GM12878 (cell line): ENCODE data around the gene KRTAP13-1. TPM values are rescaled to one million over a fixed set of nuclear protein-coding genes. Genes with fewer than 3 reads are reported as not detected.
A peak's percentile ranks its signal among the peaks of the same experiment; 100 is the strongest.

ENCODE experiments used
- ATAC-seq: fragments of 200-7000 bp; cut with Tn5 transposase; 3 replicates; pipeline ENCODE4 v1.9.1; 2020; ENCODE audit warnings: mild to moderate bottlenecking, moderate library complexity
- BruUV-seq: library from RNA; stranded (reverse); fragments of 400-500 nt; replicated peaks from 2 replicates; lab custom pipeline; 2021; lab: Mats Ljungman, UMichigan
- CTCF ChIA-PET: fragments of 300-600 bp; sonication (Branson Sonifier 250); formaldehyde crosslinking; extraction: SDS; loops from one replicate; lab custom pipeline; 2021; ENCODE audit warnings: inconsistent platforms; lab: Yijun Ruan, JAX
- POLR2A ChIA-PET: fragments of 350-600 bp; formaldehyde crosslinking; extraction: SDS; loops from one replicate; lab custom pipeline; 2021; ENCODE audit warnings: inconsistent platforms; lab: Charles Lee
- RAD21 ChIA-PET: fragments of 300-600 bp; sonication (Branson Sonifier 250); formaldehyde crosslinking; loops from one replicate; lab custom pipeline; 2023; ENCODE audit warnings: antibody characterized with exemption; ENCODE audit not compliant: unreplicated experiment; lab: Charles Lee
- SMC1A ChIA-PET: fragments of 300-600 bp; sonication (Branson Sonifier 250); formaldehyde crosslinking; loops from one replicate; lab custom pipeline; 2023; ENCODE audit not compliant: unreplicated experiment, uncharacterized antibody; lab: Charles Lee
- DNase-seq: peaks from one replicate; pipeline ENCODE4 v3.0.0-alpha.2; 2011; ENCODE audit warnings: low read depth, low spot score
- FAIRE-seq: peaks from 3 replicates; lab custom pipeline; 2011; peaks lifted over from hg19 to GRCh38; lab: Jason Lieb, UNC
- H2AFZ ChIP-seq: 2 replicates; pipeline ENCODE4 v1.6.0; 2011; ENCODE audit warnings: low read depth, low read length, control low read depth; ENCODE audit not compliant: control insufficient read depth
- H3K27ac ChIP-seq: 2 replicates; pipeline ENCODE4 v1.5.1; 2011; ENCODE audit warnings: control low read depth; ENCODE audit not compliant: control insufficient read depth, insufficient read depth
- H3K27me3 ChIP-seq, 2 experiments: replicated peaks in 1 of 2; 2 replicates each; pipeline versions ENCODE4 v1.6.0 to v1.6.1; 2011; ENCODE audit warnings: low read length in 1 of 2; ENCODE audit not compliant: control insufficient read depth in 2 of 2, insufficient read depth in 2 of 2
- H3K36me3 ChIP-seq, 2 experiments: 2 replicates each; pipeline ENCODE4 v1.5.1; 2011; ENCODE audit warnings: low read length in 1 of 2; ENCODE audit not compliant: control insufficient read depth in 2 of 2, insufficient read depth in 2 of 2
- H3K4me1 ChIP-seq: 2 replicates; pipeline ENCODE4 v1.6.1; 2011; ENCODE audit warnings: mild to moderate bottlenecking, low read length, moderate library complexity, mixed read lengths; ENCODE audit not compliant: control insufficient read depth, insufficient read depth
- H3K4me2 ChIP-seq: 2 replicates; pipeline ENCODE4 v1.6.0; 2011; ENCODE audit warnings: control low read depth; ENCODE audit not compliant: control insufficient read depth, insufficient read depth
- H3K4me3 ChIP-seq: fragments of 200-600 bp; sonication (generic); 2 replicates; pipeline ENCODE4 v1.5.1; 2016
- H3K79me2 ChIP-seq: 2 replicates; pipeline ENCODE4 v1.6.0; 2011; ENCODE audit warnings: low read length; ENCODE audit not compliant: control insufficient read depth, insufficient read depth
- H3K9ac ChIP-seq: 2 replicates; pipeline ENCODE4 v1.8.0; 2011; ENCODE audit warnings: low read length, control low read depth, mixed read lengths; ENCODE audit not compliant: control insufficient read depth, insufficient read depth
- H3K9me3 ChIP-seq: replicated peaks from 3 replicates; pipeline ENCODE4 v1.5.1; 2011; ENCODE audit warnings: mild to moderate bottlenecking, low read length; ENCODE audit not compliant: control insufficient read depth, insufficient read depth
- H4K20me1 ChIP-seq: 2 replicates; pipeline ENCODE4 v1.6.0; 2011; ENCODE audit not compliant: control insufficient read depth, insufficient read depth
- ASH2L ChIP-seq: fragments of 300-600, 200-600 bp; sonication (generic); IDR thresholded peaks from 2 replicates; pipeline ENCODE4 v1.6.1; 2017; ENCODE audit warnings: low read depth, mild to moderate bottlenecking, borderline replicate concordance
- ATF7 ChIP-seq: fragments of 450-650 bp; IDR thresholded peaks from 2 replicates; pipeline ENCODE4 v1.6.1; 2016; ENCODE audit warnings: low read depth, mild to moderate bottlenecking
- BMI1 ChIP-seq: fragments of 450-650 bp; IDR thresholded peaks from 2 replicates; pipeline ENCODE4 v1.6.1; 2016; ENCODE audit warnings: mild to moderate bottlenecking, moderate library complexity, borderline replicate concordance
- CBX3 ChIP-seq: fragments of 200-600 bp; sonication (generic); IDR thresholded peaks from 2 replicates; pipeline ENCODE4 v1.6.1; 2016; ENCODE audit warnings: low read depth, borderline replicate concordance
- FOS ChIP-seq: IDR thresholded peaks from 3 replicates; pipeline ENCODE4 v1.6.1; 2011; ENCODE audit warnings: borderline replicate concordance; ENCODE audit not compliant: insufficient read length; ENCODE audit errors: extremely low read depth
- FOXM1 ChIP-seq: IDR thresholded peaks from 2 replicates; pipeline ENCODE4 v1.6.1; 2012; ENCODE audit warnings: low read depth, mild to moderate bottlenecking, inconsistent platforms, low read length, moderate library complexity
- SMARCA5 ChIP-seq: fragments of 450-650 bp; IDR thresholded peaks from 2 replicates; pipeline ENCODE4 v1.6.1; 2017; ENCODE audit warnings: mild to moderate bottlenecking
- SP1 ChIP-seq: IDR thresholded peaks from one replicate; pipeline ENCODE4 v1.6.1; 2011; ENCODE audit warnings: low read depth, low read length
- SREBF2 ChIP-seq: IDR thresholded peaks from 2 replicates; pipeline ENCODE4 v1.6.1; 2012; ENCODE audit warnings: mild to moderate bottlenecking, low read length
- SUZ12 ChIP-seq: fragments of 200-600 bp; sonication (generic); IDR thresholded peaks from one replicate; pipeline ENCODE4 v1.6.1; 2018; ENCODE audit warnings: antibody characterized with exemption, mild to moderate bottlenecking; ENCODE audit not compliant: unreplicated experiment
- TCF7 ChIP-seq: IDR thresholded peaks from 2 replicates; pipeline ENCODE4 v1.6.1; 2014; ENCODE audit warnings: antibody characterized with exemption, borderline replicate concordance
- WGBS: methylation state at CpG from one replicate; pipeline ENCODE4 v1.1.6; 2016; ENCODE audit warnings: low lambda C conversion rate; ENCODE audit not compliant: insufficient replicate concordance, insufficient coverage; ENCODE audit errors: missing lambda C conversion rate; 5-methylcytosine and 5-hydroxymethylcytosine counted together
- in situ Hi-C: fragments of 300-500 bp; cut with MboI; formaldehyde crosslinking; loops from 9 replicates; pipeline ENCODE4 v1.14.3; 2018; ENCODE audit warnings: mixed read lengths
- intact Hi-C: fragments of 100-400 bp; cut with micrococcal nuclease; formaldehyde crosslinking; loops from one replicate; pipeline ENCODE4 v1.14.2; 2022; ENCODE audit not compliant: unreplicated experiment
- polyA plus RNA-seq, 11 experiments: library from polyadenylated mRNA; depleted of rRNA in 4 of 11; unstranded in 6 of 11; stranded (reverse) in 5 of 11; fragments of >200 nt; fragmentation: Nextera tagmentation in 4 of 11; fragmentation: Illumina TruSeq in 1 of 11; extraction: Ambion mirVana in 4 of 11; extraction: Trizol in 1 of 11; gene quantifications; 1 replicate in 1 of 11; 2 replicates in 10 of 11; pipeline versions ENCODE4 v1.2.1 to v1.2.3, GENCODE V29; 2011 to 2016; ENCODE audit warnings: inconsistent platforms in 2 of 11, missing spikeins in 2 of 11, low read depth in 1 of 11
- total RNA-seq, 4 experiments: library from RNA; depleted of rRNA in 3 of 4; stranded (reverse); fragments of >200 nt in 3 of 4; fragmentation: Illumina TruSeq in 1 of 4; extraction: Trizol in 1 of 4; gene quantifications; 2 replicates each; pipeline versions ENCODE4 v1.2.1 to v1.2.3, GENCODE V29; 2013 to 2021
- TF ChIP-seq, protein P1 (sequence below): fragments of 450-650 bp; IDR thresholded peaks from 2 replicates; pipeline ENCODE4 v1.6.1; 2016; ENCODE audit warnings: mild to moderate bottlenecking, moderate library complexity, borderline replicate concordance
- TF ChIP-seq, protein P2 (sequence below): fragments of 450-650 bp; IDR thresholded peaks from 2 replicates; pipeline ENCODE4 v1.6.1; 2017; ENCODE audit warnings: low read depth, mild to moderate bottlenecking, moderate library complexity
- TF ChIP-seq, protein P3 (sequence below): fragments of 150-350 bp; IDR thresholded peaks from 2 replicates; pipeline ENCODE4 v1.6.1; 2014; ENCODE audit warnings: mild to moderate bottlenecking, low read depth, low read length

Gene KRTAP13-1
- total and polyA plus RNA-seq, 10 of the 15 experiments (the other 5 are each of a cell fraction or from before 2014, with no cell fraction given): not detected

DNA sequence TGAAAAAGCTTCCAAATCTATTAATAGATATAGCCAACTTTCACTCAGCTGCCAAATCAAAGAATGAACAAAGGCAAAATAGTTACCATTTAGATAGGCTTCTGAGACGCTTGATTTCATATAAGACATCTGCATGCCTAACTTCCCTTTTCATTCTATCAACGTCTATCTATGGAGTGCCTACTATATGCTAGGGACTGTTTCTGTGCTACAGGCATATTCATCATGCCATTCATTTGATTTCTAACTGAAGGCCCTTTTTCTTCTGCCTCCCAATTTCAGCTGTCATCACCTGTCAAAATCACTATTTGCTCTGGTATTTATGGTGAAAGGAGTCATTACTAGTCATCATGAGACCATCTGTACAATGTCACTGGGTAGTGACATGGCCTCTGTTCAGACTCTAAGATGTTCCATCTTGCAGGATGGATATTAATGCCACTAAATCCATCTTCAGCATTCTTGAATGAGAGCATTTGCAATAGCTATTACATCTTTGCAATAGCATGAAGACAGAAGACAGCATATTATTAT, 4.3 kb upstream of the KRTAP13-1 start (continued):
- TF ChIP-seq ATF7: no peak
- no peak for TF ChIP-seq TCF7

DNA sequence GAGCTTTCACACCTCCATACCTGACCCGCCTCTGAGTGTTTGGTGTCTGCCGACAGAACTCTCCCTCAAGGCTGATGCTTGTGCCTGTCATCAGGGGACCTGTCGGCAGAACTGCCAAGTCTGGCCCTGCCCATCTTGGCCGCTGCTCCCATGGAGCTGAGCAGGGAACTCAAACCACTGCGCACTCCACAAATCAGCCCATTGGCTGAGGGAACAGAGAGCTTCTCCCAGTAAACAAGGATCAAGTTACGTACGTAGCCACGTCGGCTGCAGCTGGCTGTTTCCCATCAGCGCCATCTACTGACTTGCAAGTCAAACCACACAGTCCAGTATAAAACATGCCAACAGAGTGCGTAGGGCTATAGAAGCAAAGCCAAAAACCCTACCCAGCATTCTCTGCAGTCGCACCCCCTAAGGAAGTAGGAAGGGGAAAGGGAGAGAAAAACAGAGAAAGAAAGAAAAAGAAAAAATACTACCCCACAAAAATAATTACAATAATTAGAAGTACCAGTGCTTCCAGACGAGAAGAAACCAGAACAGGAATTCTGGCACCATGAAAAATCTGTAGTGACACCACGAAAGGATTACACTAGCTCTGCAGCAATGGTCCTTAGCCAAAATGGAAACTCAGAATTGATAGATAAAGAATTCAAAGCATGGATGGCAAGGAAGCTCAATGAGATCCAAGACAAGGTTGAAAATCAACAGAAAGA, 13.1 kb downstream of the KRTAP13-1 start:
- H3K4me1 ChIP-seq: no peaks in the 10 kb centered on the region
- ChIA-PET SMC1A (no interaction called here), RAD21 (no interaction called here), CTCF (interaction anchor here (0.6 to 2.0 kb wide), 4 partner anchors 21 to 68 kb away, joined by 3 to 6 read pairs (median 3); no protein-coding TSS in a partner anchor), POLR2A (no interaction called here)
- H3K36me3 ChIP-seq: no peaks in the 10 kb centered on the region
- no peaks in the 10 kb centered on the region for H3K27me3 ChIP-seq
- H3K4me3 ChIP-seq: no peak overlapping the region
- no peaks in the 10 kb centered on the region for H3K9me3 ChIP-seq
- DNase-seq: no peak
- peak; percentile 70 for ATAC-seq
- H3K27ac ChIP-seq: no peak overlapping the region
- H3K4me2 ChIP-seq: no peak overlapping the region
- no peak overlapping the region for H3K9ac ChIP-seq
- in situ Hi-C loops: no loop called here
- FAIRE-seq: no peak
- no peaks in the 10 kb centered on the region for H4K20me1 ChIP-seq
- intact Hi-C loops: loop anchor here (1.0 kb wide), 1 partner anchor 68 kb away; no protein-coding TSS in a partner anchor
- WGBS: 39% methylated on average over 14 of the region's 14 CpGs
- BruUV-seq: no TSS peak
- H3K79me2 ChIP-seq: no peaks in the 10 kb centered on the region
- no peak overlapping the region for H2AFZ ChIP-seq
- TF ChIP-seq FOXM1: no peak
- no peak for TF ChIP-seq ASH2L
- TF ChIP-seq BMI1: no peak
- no peak for TF ChIP-seq SREBF2
- TF ChIP-seq FOS: no peak
- no peak for TF ChIP-seq SMARCA5
- TF ChIP-seq, protein P1, sequence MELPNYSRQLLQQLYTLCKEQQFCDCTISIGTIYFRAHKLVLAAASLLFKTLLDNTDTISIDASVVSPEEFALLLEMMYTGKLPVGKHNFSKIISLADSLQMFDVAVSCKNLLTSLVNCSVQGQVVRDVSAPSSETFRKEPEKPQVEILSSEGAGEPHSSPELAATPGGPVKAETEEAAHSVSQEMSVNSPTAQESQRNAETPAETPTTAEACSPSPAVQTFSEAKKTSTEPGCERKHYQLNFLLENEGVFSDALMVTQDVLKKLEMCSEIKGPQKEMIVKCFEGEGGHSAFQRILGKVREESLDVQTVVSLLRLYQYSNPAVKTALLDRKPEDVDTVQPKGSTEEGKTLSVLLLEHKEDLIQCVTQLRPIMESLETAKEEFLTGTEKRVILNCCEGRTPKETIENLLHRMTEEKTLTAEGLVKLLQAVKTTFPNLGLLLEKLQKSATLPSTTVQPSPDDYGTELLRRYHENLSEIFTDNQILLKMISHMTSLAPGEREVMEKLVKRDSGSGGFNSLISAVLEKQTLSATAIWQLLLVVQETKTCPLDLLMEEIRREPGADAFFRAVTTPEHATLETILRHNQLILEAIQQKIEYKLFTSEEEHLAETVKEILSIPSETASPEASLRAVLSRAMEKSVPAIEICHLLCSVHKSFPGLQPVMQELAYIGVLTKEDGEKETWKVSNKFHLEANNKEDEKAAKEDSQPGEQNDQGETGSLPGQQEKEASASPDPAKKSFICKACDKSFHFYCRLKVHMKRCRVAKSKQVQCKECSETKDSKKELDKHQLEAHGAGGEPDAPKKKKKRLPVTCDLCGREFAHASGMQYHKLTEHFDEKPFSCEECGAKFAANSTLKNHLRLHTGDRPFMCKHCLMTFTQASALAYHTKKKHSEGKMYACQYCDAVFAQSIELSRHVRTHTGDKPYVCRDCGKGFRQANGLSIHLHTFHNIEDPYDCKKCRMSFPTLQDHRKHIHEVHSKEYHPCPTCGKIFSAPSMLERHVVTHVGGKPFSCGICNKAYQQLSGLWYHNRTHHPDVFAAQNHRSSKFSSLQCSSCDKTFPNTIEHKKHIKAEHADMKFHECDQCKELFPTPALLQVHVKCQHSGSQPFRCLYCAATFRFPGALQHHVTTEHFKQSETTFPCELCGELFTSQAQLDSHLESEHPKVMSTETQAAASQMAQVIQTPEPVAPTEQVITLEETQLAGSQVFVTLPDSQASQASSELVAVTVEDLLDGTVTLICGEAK: no peak
- TF ChIP-seq, protein P2, sequence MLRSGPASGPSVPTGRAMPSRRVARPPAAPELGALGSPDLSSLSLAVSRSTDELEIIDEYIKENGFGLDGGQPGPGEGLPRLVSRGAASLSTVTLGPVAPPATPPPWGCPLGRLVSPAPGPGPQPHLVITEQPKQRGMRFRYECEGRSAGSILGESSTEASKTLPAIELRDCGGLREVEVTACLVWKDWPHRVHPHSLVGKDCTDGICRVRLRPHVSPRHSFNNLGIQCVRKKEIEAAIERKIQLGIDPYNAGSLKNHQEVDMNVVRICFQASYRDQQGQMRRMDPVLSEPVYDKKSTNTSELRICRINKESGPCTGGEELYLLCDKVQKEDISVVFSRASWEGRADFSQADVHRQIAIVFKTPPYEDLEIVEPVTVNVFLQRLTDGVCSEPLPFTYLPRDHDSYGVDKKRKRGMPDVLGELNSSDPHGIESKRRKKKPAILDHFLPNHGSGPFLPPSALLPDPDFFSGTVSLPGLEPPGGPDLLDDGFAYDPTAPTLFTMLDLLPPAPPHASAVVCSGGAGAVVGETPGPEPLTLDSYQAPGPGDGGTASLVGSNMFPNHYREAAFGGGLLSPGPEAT: no peak
- TF ChIP-seq, protein P3, sequence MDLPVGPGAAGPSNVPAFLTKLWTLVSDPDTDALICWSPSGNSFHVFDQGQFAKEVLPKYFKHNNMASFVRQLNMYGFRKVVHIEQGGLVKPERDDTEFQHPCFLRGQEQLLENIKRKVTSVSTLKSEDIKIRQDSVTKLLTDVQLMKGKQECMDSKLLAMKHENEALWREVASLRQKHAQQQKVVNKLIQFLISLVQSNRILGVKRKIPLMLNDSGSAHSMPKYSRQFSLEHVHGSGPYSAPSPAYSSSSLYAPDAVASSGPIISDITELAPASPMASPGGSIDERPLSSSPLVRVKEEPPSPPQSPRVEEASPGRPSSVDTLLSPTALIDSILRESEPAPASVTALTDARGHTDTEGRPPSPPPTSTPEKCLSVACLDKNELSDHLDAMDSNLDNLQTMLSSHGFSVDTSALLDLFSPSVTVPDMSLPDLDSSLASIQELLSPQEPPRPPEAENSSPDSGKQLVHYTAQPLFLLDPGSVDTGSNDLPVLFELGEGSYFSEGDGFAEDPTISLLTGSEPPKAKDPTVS: no peak
- TF ChIP-seq SUZ12: no peak
- no peak for TF ChIP-seq SP1
- no peak for TF ChIP-seq CBX3
